Measurements from ENCODE around the gene SUPT3H.
"Not testable (repeated sequence)": the region's sequence is repeated elsewhere in the genome, so short reads cannot be mapped to it uniquely, and the experiment has no call there.

SUPT3H gene

GRCh38 chr6:45231660-45232059, 146.1 kb downstream of the SUPT3H start:
- no peak for DNase-seq

- no peak for DNase-seq
Observed at GRCh38 chr6:45229416-45229815, 148.3 kb downstream of the SUPT3H start.

- DNase-seq: no peak
Observed at GRCh38 chr6:45226081-45226480, 151.7 kb downstream of the SUPT3H start.

DNA sequence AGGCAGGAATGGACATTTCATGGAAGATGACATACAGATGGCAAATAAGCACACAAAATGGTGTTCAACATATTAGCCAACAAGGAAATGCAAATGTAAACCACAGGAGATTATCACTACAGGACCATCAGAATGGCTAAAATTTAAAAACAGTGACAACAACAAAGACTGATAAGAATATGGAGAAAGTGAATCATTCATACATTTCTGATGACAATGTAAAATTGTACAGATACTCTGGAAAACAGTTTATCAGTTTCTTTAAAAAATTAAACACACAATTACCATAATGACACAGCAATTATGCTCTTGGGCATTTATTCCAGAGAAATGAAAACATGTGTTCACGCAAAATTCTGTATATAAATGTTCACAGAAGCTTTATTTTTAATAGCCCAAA, 155.4 kb downstream of the SUPT3H start:
- no peak for DNase-seq

- DNase-seq: no peak
Observed at GRCh38 chr6:45215759-45216158, 162.0 kb downstream of the SUPT3H start.

DNA sequence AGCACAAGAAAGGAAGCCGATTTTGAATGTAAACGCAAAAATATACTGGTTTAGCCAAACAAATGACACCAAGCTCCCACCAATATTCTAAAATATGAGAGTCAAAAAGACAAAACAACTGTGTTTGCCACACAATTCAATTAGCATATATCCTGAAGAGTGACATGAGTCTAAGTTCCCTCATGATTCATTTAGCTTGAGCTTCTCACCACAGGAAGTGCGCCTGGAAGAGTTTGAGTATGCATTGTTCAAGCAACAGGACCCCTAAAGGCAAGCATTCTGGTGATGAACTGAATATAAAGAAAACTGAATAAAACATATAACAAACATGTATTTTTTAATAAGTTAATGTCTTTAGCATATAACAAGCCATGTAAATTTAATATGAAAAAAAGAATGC, 164.8 kb downstream of the SUPT3H start:
- no peak for DNase-seq

DNA sequence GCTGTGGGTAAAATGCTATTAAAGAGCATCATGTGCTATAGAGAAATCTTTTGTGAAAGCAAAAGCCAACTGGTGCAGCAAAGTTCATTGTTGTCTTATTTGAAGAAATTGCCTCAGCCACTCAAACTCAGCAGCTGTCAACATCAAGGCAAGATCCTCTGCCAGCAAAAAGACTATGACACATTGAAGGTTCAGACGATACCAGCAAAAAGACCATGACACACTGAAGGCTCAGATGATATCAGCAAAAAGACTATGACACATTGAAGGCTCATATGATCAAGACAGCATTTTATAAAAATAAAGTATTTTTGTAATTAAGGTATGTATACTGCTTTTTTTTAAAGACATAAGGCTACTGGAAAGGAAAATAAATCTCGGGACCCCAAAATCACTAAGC, 168.0 kb downstream of the SUPT3H start:
- DNase-seq: no peak

GRCh38 chr6:45206793-45207492, 170.8 kb downstream of the SUPT3H start:
- no peak for DNase-seq

DNA sequence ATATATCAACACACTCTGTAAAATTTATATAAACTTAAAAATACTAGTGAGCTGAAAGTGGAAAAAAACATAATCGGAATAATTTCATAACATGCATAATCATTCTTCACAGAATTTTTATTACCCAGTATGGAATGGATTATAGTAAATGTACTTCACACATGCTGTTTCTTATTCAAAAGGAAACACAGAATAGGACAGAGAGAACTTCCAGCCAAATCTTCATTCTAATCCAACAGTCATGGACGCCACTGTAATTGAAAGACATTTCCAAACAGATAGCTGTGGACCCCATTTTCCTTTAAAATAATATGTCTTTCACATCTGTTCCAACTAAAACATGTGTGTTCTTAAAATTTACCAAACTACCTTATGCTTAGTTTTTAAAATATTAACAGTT, 176.2 kb downstream of the SUPT3H start:
- DNase-seq: no peak

GRCh38 chr6:45200510-45200909, 177.2 kb downstream of the SUPT3H start:
- DNase-seq: no peak

DNA sequence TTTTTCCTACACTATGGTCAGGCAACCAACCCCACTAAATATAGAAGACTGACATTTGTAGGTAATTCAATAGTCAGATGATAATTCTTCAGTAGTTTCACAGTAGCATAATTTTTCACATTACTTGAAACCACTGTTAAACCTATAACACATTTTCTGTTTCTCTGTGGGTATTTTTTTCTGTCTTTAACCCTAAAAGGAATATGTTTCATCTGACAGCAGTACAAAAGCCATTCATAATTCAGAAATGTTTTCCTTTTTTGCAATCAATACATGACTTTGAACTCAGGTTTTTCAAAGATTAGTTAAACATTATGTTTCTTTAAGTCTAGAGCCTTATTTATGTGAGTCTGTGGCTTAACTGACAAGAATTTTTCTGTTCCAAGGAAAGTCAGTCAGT, 178.2 kb downstream of the SUPT3H start:
- no peak for DNase-seq

DNA sequence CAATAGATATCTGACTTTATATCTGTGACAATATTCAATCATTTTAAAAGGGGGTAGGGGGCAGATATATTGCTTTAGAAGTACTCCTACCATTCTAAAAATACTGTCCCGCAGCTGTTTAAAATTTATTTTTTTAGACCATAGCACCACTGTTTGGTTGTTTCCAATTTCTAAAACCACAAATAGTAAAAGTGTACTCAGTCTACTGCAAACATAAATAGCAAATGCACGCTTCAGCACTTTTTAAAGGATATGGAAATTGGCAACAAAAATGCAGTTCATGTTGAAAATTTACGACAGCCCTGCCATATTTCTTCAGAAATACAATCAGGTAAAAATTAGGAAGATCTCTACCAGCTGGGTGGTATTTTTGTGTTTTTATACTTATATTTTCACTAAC, 181.6 kb downstream of the SUPT3H start:
- no peak for DNase-seq

GRCh38 chr6:45195137-45195536, 182.6 kb downstream of the SUPT3H start:
- no peak for DNase-seq

GRCh38 chr6:45192556-45192955, 185.2 kb downstream of the SUPT3H start:
- DNase-seq: no peak

- no peak for DNase-seq
Observed at GRCh38 chr6:45191414-45191813, 186.3 kb downstream of the SUPT3H start.

GRCh38 chr6:45187836-45188235, 189.9 kb downstream of the SUPT3H start:
- no peak for DNase-seq

DNA sequence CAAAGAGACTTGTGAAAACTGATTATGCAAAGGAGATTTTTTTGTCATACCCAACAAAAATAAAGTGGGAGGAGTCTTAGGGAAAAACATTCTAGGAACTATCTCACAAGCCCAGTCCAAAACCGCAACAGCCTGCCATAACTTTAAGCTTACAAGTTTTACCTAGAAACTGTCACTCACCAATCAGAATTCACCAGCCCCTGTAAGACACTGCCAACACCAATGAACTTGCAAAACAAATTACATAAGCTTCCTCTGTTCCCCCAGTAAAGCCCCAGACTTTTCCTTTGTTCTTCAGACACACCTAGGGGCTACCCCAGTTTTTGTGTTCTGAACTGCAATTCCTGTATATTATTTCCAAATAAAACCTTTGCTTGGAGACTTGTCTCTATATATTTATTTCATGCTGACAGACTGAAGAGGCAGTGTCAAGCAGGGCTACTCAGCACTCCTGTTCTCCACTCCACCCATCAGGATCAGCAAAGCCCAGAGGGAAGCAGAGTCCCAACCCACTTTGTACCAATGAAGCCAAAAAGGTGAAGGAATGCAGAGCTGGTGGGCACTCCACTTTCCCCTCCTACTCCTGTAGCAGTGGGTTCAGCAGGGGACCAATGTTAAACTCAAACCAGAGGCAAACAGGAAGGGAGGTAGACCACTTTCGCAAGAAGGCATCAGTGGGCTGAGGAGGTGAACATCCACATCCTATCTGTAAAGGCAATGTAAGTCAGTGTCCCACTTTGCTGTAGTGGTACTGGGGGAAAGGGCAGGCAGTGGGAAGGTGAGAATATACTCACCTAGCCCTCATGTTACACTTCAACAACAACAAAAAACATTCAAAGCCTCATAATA, 192.1 kb downstream of the SUPT3H start:
- DNase-seq: no peak

- no peak for DNase-seq
Observed at GRCh38 chr6:45184937-45185336, 192.8 kb downstream of the SUPT3H start.

GRCh38 chr6:45184040-45184439, 193.7 kb downstream of the SUPT3H start:
- no peak for DNase-seq

- not testable (repeated sequence) for DNase-seq
Observed at GRCh38 chr6:45176373-45176772, 201.4 kb downstream of the SUPT3H start.

DNA sequence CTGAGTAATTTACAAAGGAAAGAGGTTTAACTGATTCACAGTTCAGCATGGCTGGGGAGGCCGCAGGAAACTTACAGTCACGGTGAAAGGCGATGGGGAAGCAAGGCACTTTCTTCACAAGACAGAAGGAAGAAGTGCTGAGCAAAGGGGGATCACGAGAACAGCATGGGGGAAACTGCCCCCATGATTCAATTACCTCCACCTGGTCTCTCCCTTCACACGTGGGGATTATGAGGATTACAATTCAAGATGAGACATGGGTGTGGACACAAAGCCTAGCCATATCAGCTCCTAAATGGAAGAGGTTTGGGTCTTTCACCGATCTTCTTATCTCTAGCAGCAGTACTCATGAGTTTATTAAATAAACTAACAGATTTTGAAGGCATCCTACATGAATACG, 202.5 kb downstream of the SUPT3H start:
- DNase-seq: no peak

GRCh38 chr6:45174045-45174444, 203.7 kb downstream of the SUPT3H start:
- no peak for DNase-seq

DNA sequence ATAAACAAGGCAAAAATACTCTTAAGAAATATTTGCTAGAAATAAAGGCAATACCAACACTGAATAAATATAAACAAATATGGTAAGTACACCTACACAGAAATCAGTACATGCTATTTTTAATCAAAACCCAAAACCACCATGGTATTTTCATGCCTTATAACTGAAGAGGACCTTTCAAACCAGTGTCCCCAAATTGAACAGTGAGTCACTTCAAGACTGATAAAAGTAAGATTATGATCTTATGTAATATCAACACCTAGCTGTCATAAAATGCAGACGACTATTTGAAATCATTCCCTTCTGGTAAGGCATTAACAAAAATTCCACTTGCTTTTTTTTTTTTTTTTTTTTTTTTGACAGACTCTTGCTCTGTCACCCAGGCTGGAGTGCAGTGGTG, 206.4 kb downstream of the SUPT3H start:
- no peak for DNase-seq

DNA sequence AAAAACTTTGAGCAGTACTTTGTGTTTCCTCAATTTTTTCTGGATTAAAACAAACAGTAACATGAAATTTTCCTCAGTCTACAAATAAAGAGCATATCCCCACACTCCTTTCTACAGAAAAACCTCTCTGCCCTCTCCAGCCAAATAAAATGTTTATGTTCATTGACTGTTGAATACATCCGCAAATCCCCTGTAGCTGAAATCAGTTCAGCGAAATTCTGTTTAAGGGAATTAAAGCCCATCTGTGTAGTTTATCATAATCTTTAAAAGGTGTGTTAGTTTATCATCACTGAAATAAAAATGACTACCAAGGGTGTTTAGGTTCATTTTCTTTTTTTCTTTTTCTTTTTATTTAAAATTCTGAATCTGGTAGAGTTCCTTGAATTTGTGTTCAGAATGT, 207.4 kb downstream of the SUPT3H start:
- no peak for DNase-seq

DNA sequence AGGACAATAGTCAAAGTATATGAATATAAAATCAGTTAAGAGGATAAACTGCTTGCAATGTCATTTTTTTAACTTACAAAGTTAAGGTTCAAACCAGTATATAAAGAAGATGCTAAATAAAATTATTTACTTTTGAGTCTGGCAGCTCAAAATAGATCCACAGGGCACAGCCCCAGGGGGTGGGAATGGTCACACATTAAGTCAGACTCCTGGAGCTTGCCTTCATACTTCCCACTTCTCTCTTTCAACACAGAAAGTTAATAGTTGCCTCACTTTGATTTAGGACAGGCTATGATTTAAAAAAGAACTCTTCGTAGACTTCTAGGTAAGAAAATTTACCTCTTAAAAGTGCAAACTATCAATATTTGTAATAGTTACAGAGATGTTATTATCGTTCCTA, 207.9 kb downstream of the SUPT3H start:
- no peak for DNase-seq

Data from CD4-positive, alpha-beta T cell treated with Interleukin-4 for 4 hours (primary cell).